ENCODE data around the gene PIK3C2G.

The PIK3C2G gene

DNA sequence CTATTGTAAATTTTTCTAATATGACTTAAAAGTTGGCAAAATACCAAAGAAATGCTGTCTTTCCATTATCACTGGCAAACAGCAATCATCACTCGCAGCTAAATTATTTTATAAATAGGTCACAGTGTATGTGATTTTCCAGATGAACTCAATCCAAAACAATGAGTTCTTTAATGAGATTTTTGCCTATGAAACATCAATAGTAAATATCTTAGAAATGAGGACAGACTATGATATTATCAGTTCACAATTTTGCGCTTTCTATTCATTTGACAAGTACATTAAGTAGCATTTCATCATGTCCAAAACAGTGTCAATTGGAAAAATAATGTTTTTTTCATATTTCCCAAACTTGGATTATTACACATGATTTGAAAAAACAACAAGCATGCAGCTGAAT lies 65.7 kb downstream of the PIK3C2G start:
- Histone ChIP-seq H3K27ac (ENCODE audit: insufficient read depth, low read depth, low read length, poor library complexity, severe bottlenecking) (no peak overlapping the region), H3K4me3 (ENCODE audit: insufficient read depth, low read depth, low read length) (no peak overlapping the region), H3K36me3 (ENCODE audit: control insufficient read depth, insufficient read depth, low read length) (no peaks in the 10 kb centered on the region), H3K27me3 (ENCODE audit: control insufficient read depth, insufficient read depth, low read length, poor library complexity, severe bottlenecking) (no peaks in the 10 kb centered on the region), H3K4me1 (ENCODE audit: control insufficient read depth, insufficient read depth, low read length) (no peaks in the 10 kb centered on the region), H3K9me3 (ENCODE audit: control insufficient read depth, low read length) (no peaks in the 10 kb centered on the region)
- WGBS, 2 experiments = 100% methylated on average over 1 to 2 of the region's 2 CpGs

DNA sequence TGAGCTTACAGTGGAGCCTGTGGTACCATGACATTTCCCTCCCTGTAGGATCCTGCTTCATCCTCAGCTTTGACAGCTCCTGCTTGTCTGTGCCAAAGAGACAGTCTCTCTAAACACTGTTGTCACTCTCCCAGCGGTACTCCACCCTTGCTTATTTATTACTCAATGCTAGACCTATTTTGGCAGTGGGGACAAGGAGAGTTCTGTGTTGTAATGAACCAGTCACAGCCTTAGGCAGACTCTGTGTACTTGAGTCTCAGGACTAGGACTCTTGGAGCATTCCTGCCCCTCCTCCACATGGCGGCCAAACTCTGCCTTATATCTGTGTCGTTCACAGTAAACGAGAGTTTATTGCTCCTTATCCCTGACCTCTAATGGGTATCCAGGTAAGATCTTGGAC lies 70.9 kb downstream of the PIK3C2G start:
- 88 to 93% methylated on average over 4 of the region's 4 CpGs for WGBS, 2 experiments
- Histone ChIP-seq H3K9me3 (ENCODE audit: control insufficient read depth, low read length) (no peaks in the 10 kb centered on the region), H3K4me1 (ENCODE audit: control insufficient read depth, insufficient read depth, low read length) (no peaks in the 10 kb centered on the region), H3K4me3 (ENCODE audit: insufficient read depth, low read depth, low read length) (no peak overlapping the region), H3K36me3 (ENCODE audit: control insufficient read depth, insufficient read depth, low read length) (no peaks in the 10 kb centered on the region), H3K27ac (ENCODE audit: insufficient read depth, low read depth, low read length, poor library complexity, severe bottlenecking) (no peak overlapping the region), H3K27me3 (ENCODE audit: control insufficient read depth, insufficient read depth, low read length, poor library complexity, severe bottlenecking) (no peaks in the 10 kb centered on the region)

DNA sequence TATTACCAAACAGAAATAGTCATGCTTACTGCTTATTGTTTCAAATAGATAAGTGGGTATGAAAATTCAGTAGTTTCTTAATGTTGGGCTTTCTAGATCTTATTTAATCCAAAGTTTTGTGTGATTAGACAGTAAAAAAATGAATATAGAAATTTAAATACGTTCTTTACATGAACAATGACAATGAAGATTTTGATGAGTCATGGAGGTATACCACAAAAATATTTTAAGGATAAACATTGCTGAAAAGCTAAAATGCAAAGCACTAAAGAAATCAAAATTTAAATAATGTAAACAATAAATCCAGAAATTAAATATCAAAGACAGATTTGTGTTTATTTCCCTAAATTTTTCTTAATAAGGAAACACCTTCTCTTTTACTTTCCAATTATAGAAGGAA lies 78.3 kb downstream of the PIK3C2G start:
- H3K36me3 ChIP-seq (ENCODE audit: control insufficient read depth, insufficient read depth, low read length) = no peaks in the 10 kb centered on the region
- no peaks in the 10 kb centered on the region for H3K9me3 ChIP-seq (ENCODE audit: control insufficient read depth, low read length)
- no CpG with 5 or more reads among the region's 1 CpG for WGBS, 2 experiments
- H3K4me1 ChIP-seq (ENCODE audit: control insufficient read depth, insufficient read depth, low read length) = no peaks in the 10 kb centered on the region
- H3K4me3 ChIP-seq (ENCODE audit: insufficient read depth, low read depth, low read length) = no peak overlapping the region
- no peak overlapping the region for H3K27ac ChIP-seq (ENCODE audit: insufficient read depth, low read depth, low read length, poor library complexity, severe bottlenecking)
- H3K27me3 ChIP-seq (ENCODE audit: control insufficient read depth, insufficient read depth, low read length, poor library complexity, severe bottlenecking) = no peaks in the 10 kb centered on the region

DNA sequence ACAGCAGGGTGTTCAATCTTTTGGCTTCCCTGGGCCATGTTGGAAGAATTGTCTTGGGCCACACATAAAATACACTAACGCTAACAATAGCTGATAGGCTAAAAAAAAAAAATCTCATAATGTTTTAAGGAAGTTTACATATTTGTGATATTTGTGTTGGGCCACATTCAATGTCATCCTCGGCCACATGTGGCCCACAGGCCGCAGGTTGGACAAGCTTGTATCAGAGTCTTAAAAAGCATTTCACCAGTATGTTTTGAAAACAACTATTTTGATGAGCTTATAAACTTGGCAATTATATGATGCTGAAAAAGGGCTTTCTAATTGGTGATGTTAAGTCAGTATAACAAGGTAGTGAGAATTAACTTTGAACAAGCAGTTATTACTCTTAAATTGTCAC lies 78.9 kb downstream of the PIK3C2G start:
- no peak overlapping the region for H3K4me3 ChIP-seq (ENCODE audit: insufficient read depth, low read depth, low read length)
- H3K9me3 ChIP-seq (ENCODE audit: control insufficient read depth, low read length) = no peaks in the 10 kb centered on the region
- no peaks in the 10 kb centered on the region for H3K27me3 ChIP-seq (ENCODE audit: control insufficient read depth, insufficient read depth, low read length, poor library complexity, severe bottlenecking)
- no peak overlapping the region for H3K27ac ChIP-seq (ENCODE audit: insufficient read depth, low read depth, low read length, poor library complexity, severe bottlenecking)
- H3K4me1 ChIP-seq (ENCODE audit: control insufficient read depth, insufficient read depth, low read length) = no peaks in the 10 kb centered on the region
- WGBS, 2 experiments = 94 to 100% methylated on average over 2 to 3 of the region's 3 CpGs
- no peaks in the 10 kb centered on the region for H3K36me3 ChIP-seq (ENCODE audit: control insufficient read depth, insufficient read depth, low read length)

DNA sequence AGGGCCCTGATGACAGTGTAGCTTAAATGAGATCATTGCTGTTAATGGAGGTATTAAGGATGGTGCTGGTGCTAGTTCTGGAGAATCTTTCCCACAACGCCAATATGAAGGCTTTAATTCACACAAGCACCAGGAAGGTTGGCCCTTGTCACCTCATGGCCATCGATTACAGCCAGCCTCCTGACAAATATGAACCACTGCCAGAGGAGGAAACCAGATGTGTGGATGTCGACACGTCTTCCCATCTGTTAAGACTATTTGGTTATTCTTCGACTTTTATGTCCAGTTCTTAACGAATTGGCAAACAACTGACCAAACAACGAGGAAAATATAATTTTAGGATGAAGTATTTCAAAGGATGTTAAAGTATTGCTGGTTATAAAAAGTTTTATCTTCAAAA lies 79.5 kb downstream of the PIK3C2G start:
- 97 to 98% methylated on average over 7 of the region's 7 CpGs for WGBS, 2 experiments
- Histone ChIP-seq H3K27ac (ENCODE audit: insufficient read depth, low read depth, low read length, poor library complexity, severe bottlenecking) (no peak overlapping the region), H3K4me1 (ENCODE audit: control insufficient read depth, insufficient read depth, low read length) (no peaks in the 10 kb centered on the region), H3K27me3 (ENCODE audit: control insufficient read depth, insufficient read depth, low read length, poor library complexity, severe bottlenecking) (no peaks in the 10 kb centered on the region), H3K4me3 (ENCODE audit: insufficient read depth, low read depth, low read length) (no peak overlapping the region), H3K36me3 (ENCODE audit: control insufficient read depth, insufficient read depth, low read length) (no peaks in the 10 kb centered on the region), H3K9me3 (ENCODE audit: control insufficient read depth, low read length) (no peaks in the 10 kb centered on the region)

DNA sequence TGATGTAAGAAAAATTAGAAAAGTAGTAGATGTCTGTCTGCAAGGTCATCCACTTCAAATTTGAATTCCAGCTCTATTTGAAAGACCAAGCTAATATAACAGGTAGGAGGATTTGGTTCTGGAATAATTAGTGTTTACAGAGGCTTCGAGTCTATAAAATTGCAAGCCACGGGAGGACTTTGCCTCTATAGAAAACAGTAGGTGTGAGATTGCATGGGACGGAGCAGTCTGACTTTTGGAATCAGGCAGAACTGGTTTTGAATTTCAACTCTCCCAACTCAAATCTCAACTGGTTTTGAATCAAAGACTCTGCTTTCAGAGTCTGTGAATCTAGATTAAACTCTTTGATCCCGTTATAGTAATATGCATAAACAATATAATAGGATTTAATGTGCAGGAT lies 82.4 kb downstream of the PIK3C2G start:
- H3K9me3 ChIP-seq (ENCODE audit: control insufficient read depth, low read length) = no peaks in the 10 kb centered on the region

DNA sequence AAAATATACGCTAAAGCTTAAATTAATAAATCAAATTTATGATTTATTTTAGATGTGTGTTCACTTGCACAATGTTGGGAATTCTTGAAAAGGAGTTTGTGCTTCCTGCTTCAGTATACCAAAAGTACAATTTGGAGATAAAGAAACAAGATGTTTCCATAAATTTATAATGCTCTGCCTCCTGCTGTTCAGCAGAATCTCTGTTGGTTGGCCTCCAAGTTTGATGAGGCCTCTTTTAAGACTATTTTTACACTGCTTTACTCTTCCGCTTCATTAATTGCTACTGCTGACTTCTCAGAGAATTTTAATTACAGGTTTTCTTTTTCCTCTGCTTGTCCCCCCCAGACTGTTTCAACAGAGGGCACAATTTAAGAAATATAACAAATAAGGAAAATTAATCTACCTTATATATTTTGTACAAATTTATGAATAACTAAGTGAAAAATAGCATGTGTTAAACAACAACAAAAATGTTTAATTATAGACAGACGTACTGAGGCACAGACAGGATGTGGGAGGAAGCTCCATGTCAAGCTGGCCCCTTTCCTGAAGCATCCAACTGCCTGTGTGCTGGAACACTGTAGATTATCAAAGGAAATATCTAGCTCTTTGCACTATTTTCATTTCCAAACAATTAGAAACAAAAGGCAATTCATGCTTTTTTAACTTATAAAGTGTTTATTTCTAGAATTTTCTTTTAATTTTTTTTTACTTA lies 83.9 kb downstream of the PIK3C2G start:
- Histone ChIP-seq H3K4me1 (ENCODE audit: control insufficient read depth, insufficient read depth, low read length) (no peaks in the 10 kb centered on the region), H3K36me3 (ENCODE audit: control insufficient read depth, insufficient read depth, low read length) (no peaks in the 10 kb centered on the region), H3K4me3 (ENCODE audit: insufficient read depth, low read depth, low read length) (no peak overlapping the region), H3K27ac (ENCODE audit: insufficient read depth, low read depth, low read length, poor library complexity, severe bottlenecking) (no peak overlapping the region), H3K27me3 (ENCODE audit: control insufficient read depth, insufficient read depth, low read length, poor library complexity, severe bottlenecking) (no peaks in the 10 kb centered on the region), H3K9me3 (ENCODE audit: control insufficient read depth, low read length) (no peaks in the 10 kb centered on the region)
- WGBS, 2 experiments = 95 to 97% methylated on average over 2 of the region's 3 CpGs

More for the DNA sequence above, 82.4 kb downstream of the PIK3C2G start:
- H3K36me3 ChIP-seq (ENCODE audit: control insufficient read depth, insufficient read depth, low read length) = no peaks in the 10 kb centered on the region
- no peak overlapping the region for H3K27ac ChIP-seq (ENCODE audit: insufficient read depth, low read depth, low read length, poor library complexity, severe bottlenecking)
- no peaks in the 10 kb centered on the region for H3K4me1 ChIP-seq (ENCODE audit: control insufficient read depth, insufficient read depth, low read length)
- H3K4me3 ChIP-seq (ENCODE audit: insufficient read depth, low read depth, low read length) = no peak overlapping the region
- 82 to 92% methylated on average over 3 of the region's 4 CpGs for WGBS, 2 experiments
- no peaks in the 10 kb centered on the region for H3K27me3 ChIP-seq (ENCODE audit: control insufficient read depth, insufficient read depth, low read length, poor library complexity, severe bottlenecking)

DNA sequence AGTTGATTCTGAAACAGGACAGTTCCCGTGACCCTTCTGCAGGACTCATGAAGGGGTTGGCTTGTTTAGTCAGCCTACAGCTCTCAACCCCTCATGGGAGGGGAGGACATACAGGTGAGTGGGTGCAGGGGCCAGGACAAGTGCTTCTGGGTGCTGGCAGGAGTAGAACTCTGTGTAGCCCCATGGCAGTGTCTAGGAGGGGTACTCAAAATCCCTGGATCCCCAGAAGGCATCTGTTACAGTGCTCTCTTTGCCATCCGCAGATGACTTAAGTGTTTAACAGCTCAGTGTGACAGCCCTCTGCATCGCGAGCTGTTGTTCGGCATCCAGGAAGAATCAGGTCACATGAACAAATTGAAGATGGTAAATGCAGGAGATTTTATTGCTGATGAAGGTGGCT lies 91.0 kb downstream of the PIK3C2G start:
- Histone ChIP-seq H3K9me3 (ENCODE audit: control insufficient read depth, low read length) (no peaks in the 10 kb centered on the region), H3K4me3 (ENCODE audit: insufficient read depth, low read depth, low read length) (no peak overlapping the region), H3K36me3 (ENCODE audit: control insufficient read depth, insufficient read depth, low read length) (no peaks in the 10 kb centered on the region), H3K27ac (ENCODE audit: insufficient read depth, low read depth, low read length, poor library complexity, severe bottlenecking) (no peak overlapping the region), H3K27me3 (ENCODE audit: control insufficient read depth, insufficient read depth, low read length, poor library complexity, severe bottlenecking) (no peaks in the 10 kb centered on the region), H3K4me1 (ENCODE audit: control insufficient read depth, insufficient read depth, low read length) (no peaks in the 10 kb centered on the region)
- 95 to 97% methylated on average over 5 of the region's 5 CpGs for WGBS, 2 experiments

DNA sequence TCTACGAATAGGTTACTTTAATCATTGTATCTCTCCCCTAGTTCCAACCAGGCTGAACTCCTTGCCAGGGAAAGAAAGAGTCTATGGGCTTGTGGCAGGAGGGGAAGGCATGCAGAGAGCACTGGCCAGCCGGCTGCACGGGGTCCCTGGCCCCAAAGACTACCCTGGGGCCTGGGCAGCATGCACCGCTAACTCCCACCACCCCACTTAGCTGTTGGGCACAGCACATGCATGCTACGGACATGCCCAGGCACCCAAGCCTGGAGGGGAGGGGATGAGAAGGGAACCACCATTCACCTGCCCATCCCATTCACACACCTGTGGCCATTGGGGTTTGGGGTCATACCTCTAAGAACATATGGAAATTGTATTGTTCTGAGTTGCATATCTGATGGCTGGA lies 94.1 kb downstream of the PIK3C2G start:
- Histone ChIP-seq H3K4me3 (ENCODE audit: insufficient read depth, low read depth, low read length) (no peak overlapping the region), H3K36me3 (ENCODE audit: control insufficient read depth, insufficient read depth, low read length) (no peaks in the 10 kb centered on the region), H3K4me1 (ENCODE audit: control insufficient read depth, insufficient read depth, low read length) (no peaks in the 10 kb centered on the region), H3K27ac (ENCODE audit: insufficient read depth, low read depth, low read length, poor library complexity, severe bottlenecking) (no peak overlapping the region), H3K27me3 (ENCODE audit: control insufficient read depth, insufficient read depth, low read length, poor library complexity, severe bottlenecking) (no peaks in the 10 kb centered on the region), H3K9me3 (ENCODE audit: control insufficient read depth, low read length) (no peaks in the 10 kb centered on the region)
- WGBS, 2 experiments = 96 to 100% methylated on average over 4 to 5 of the region's 5 CpGs

DNA sequence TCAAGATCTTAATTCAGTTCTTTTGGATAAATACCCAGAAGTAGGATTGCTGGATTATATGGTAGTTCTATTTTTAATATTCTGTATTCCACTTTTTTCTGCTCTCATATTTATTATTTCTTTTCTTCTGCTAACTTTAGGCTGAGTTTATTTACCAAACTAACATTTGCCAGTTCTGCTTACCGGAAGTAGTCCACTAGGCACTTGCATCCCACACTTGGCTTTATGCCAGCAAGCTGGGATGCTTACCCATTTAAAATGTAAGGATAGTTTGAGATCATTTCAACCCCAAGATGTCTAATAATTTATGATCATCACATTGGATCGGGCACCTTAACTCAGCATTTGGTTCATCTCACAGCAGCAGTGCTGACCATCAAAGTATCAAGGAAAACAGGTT lies 96.8 kb downstream of the PIK3C2G start:
- Histone ChIP-seq H3K27ac (ENCODE audit: insufficient read depth, low read depth, low read length, poor library complexity, severe bottlenecking) (no peak overlapping the region), H3K27me3 (ENCODE audit: control insufficient read depth, insufficient read depth, low read length, poor library complexity, severe bottlenecking) (no peaks in the 10 kb centered on the region), H3K4me1 (ENCODE audit: control insufficient read depth, insufficient read depth, low read length) (no peaks in the 10 kb centered on the region), H3K36me3 (ENCODE audit: control insufficient read depth, insufficient read depth, low read length) (no peaks in the 10 kb centered on the region), H3K4me3 (ENCODE audit: insufficient read depth, low read depth, low read length) (no peak overlapping the region), H3K9me3 (ENCODE audit: control insufficient read depth, low read length) (no peaks in the 10 kb centered on the region)
- WGBS, 2 experiments = 91 to 97% methylated on average over 2 of the region's 2 CpGs

DNA sequence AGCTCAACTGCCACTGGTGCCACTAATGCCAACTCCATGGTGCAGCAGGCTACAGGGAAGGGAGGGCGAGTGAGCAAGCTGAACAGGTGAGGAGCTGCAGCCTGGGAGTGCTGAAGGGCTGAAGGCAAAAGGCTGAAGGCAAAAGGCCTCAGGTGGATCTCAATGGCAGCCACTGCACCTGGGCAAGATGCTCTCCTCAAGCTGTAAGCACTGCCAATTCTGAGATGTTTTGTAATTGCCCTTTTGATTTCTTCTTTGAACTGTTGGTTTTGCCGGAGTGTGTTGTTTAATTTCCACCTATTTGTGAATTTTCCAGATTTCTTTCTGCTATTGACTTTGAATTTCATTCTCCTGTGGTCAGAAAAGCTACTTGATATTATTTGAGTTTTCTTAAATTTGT lies 97.6 kb downstream of the PIK3C2G start:
- Histone ChIP-seq H3K36me3 (ENCODE audit: control insufficient read depth, insufficient read depth, low read length) (no peaks in the 10 kb centered on the region), H3K27ac (ENCODE audit: insufficient read depth, low read depth, low read length, poor library complexity, severe bottlenecking) (no peak overlapping the region), H3K9me3 (ENCODE audit: control insufficient read depth, low read length) (no peaks in the 10 kb centered on the region), H3K27me3 (ENCODE audit: control insufficient read depth, insufficient read depth, low read length, poor library complexity, severe bottlenecking) (no peaks in the 10 kb centered on the region), H3K4me1 (ENCODE audit: control insufficient read depth, insufficient read depth, low read length) (no peaks in the 10 kb centered on the region), H3K4me3 (ENCODE audit: insufficient read depth, low read depth, low read length) (no peak overlapping the region)
- 83 to 96% methylated on average over 2 of the region's 2 CpGs for WGBS, 2 experiments
